ENCODE data around the gene GLOD5. TPM values are rescaled to one million over a fixed set of nuclear protein-coding genes. Genes with fewer than 3 reads are reported as not detected.

GLOD5 gene
- total RNA-seq, 1 experiment from 2014 or later = not detected

DNA sequence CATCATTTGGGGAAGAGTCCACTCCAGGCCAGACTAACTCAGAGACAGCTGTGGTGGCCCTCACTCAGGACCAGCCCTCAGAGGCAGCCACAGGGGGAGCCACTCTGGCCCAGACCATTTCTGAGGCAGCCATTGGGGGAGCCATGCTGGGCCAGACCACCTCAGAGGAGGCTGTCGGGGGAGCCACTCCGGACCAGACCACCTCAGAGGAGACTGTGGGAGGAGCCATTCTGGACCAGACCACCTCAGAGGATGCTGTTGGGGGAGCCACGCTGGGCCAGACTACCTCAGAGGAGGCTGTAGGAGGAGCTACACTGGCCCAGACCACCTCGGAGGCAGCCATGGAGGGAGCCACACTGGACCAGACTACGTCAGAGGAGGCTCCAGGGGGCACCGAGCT, 61.5 kb downstream of the GLOD5 start:
- H3K27ac ChIP-seq (ENCODE audit: insufficient read length, low read depth, low read length) = no peak overlapping the region
- no peaks in the 10 kb centered on the region for H3K79me1 ChIP-seq (ENCODE audit: insufficient read depth, low read depth, low read length, poor library complexity, severe bottlenecking)
- WGBS (ENCODE audit: extremely low coverage, insufficient read length, low lambda C conversion rate) = no CpG with 5 or more reads among the region's 6 CpGs
- H3K9me3 ChIP-seq (ENCODE audit: control insufficient read depth, low read depth, low read length) = peaks cover 20% of the 10 kb centered on the region
- no peak overlapping the region for H3K14ac ChIP-seq (ENCODE audit: insufficient read depth, low read length)
- H3K18ac ChIP-seq (ENCODE audit: insufficient read length, low read depth, low read length) = no peak overlapping the region
- Mint-ChIP-seq H3K36me3 (ENCODE audit: insufficient read depth in 1 of 3, low read depth in 3 of 3) (peaks cover 32 to 68% (median 53%) of the 10 kb centered on the region in 3 experiments), H3K9me3 (peaks cover 62 to 82% of the 10 kb centered on the region in 2 experiments), H3K4me3 (no peak overlapping the region), H3K27me3 (ENCODE audit: low read depth) (peaks cover 1% of the 10 kb centered on the region), H3K27ac (no peak overlapping the region), H3K4me1 (peaks cover 0 to 6% of the 10 kb centered on the region in 2 experiments; a peak in 3 of 4 replicates)
- H3K27me3 ChIP-seq (ENCODE audit: insufficient read depth, low read length) = no peaks in the 10 kb centered on the region
- no peak overlapping the region for H2BK5ac ChIP-seq (ENCODE audit: insufficient read length, low read length)
- H3K4ac ChIP-seq (ENCODE audit: low read depth, low read length) = no peak overlapping the region
- no peaks in the 10 kb centered on the region for H3K4me1 ChIP-seq (ENCODE audit: insufficient read depth, low read length)
- H3K79me2 ChIP-seq (ENCODE audit: insufficient read depth, low read length) = no peaks in the 10 kb centered on the region
- H4K20me1 ChIP-seq (ENCODE audit: control insufficient read depth, insufficient read depth, insufficient read length) = no peaks in the 10 kb centered on the region
- H2AK5ac ChIP-seq (ENCODE audit: insufficient read length, low read length) = no peak overlapping the region
- no peak overlapping the region for H4K8ac ChIP-seq (replicated peaks; ENCODE audit: insufficient read length, low read depth, low read length)
- H4K91ac ChIP-seq (ENCODE audit: insufficient read length, low read depth, low read length) = no peak overlapping the region
- H3K56ac ChIP-seq (ENCODE audit: insufficient read length, low read depth, low read length) = no peak overlapping the region
- H2BK15ac ChIP-seq (ENCODE audit: low read depth, low read length) = no peak overlapping the region
- H3K23ac ChIP-seq (ENCODE audit: insufficient read length, low read depth, low read length) = no peak overlapping the region
- H2BK20ac ChIP-seq (ENCODE audit: low read depth, low read length, poor library complexity, severe bottlenecking) = no peak overlapping the region
- no peak overlapping the region for H2BK12ac ChIP-seq (ENCODE audit: insufficient read length, low read depth, low read length)
- no peaks in the 10 kb centered on the region for H3K23me2 ChIP-seq (ENCODE audit: insufficient read length, low read depth, low read length, poor library complexity, severe bottlenecking)
- no peak overlapping the region for H2BK120ac ChIP-seq (ENCODE audit: low read depth, low read length, poor library complexity, severe bottlenecking)
- H3T11ph ChIP-seq (ENCODE audit: low read length) = no peak overlapping the region
- no peak overlapping the region for H2AFZ ChIP-seq (ENCODE audit: low read length)
- H4K5ac ChIP-seq (ENCODE audit: insufficient read length, low read depth, low read length) = no peak overlapping the region
- no peak for DNase-seq
- TF ChIP-seq, protein P1, sequence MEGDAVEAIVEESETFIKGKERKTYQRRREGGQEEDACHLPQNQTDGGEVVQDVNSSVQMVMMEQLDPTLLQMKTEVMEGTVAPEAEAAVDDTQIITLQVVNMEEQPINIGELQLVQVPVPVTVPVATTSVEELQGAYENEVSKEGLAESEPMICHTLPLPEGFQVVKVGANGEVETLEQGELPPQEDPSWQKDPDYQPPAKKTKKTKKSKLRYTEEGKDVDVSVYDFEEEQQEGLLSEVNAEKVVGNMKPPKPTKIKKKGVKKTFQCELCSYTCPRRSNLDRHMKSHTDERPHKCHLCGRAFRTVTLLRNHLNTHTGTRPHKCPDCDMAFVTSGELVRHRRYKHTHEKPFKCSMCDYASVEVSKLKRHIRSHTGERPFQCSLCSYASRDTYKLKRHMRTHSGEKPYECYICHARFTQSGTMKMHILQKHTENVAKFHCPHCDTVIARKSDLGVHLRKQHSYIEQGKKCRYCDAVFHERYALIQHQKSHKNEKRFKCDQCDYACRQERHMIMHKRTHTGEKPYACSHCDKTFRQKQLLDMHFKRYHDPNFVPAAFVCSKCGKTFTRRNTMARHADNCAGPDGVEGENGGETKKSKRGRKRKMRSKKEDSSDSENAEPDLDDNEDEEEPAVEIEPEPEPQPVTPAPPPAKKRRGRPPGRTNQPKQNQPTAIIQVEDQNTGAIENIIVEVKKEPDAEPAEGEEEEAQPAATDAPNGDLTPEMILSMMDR (conservative IDR thresholded peaks at IDR 0.05) = no peak
- no peak overlapping the region for H3K4me2 ChIP-seq (ENCODE audit: insufficient read depth, insufficient read length, low read length)
- no peak overlapping the region for H3K9ac ChIP-seq (ENCODE audit: extremely low read depth, insufficient read length, low read length)

Other genes starting within 250 kb of the GLOD5 start
- gene EBP, start 239.9 kb upstream of the GLOD5 start, total RNA-seq (2021) = 117 and 124 TPM in 2 replicates
- gene TBC1D25, start 222.0 kb upstream of the GLOD5 start, total RNA-seq (2021) = 9.6 and 10.2 TPM in 2 replicates
- gene RBM3, start 187.3 kb upstream of the GLOD5 start, total RNA-seq (2021) = 259 and 264 TPM in 2 replicates
- gene WDR13, start 164.3 kb upstream of the GLOD5 start, total RNA-seq (2021) = 29.4 and 30.0 TPM in 2 replicates
- 0.24 and 0.61 TPM in 2 replicates for gene WAS, start 77.9 kb upstream of the GLOD5 start, total RNA-seq (2021)
- 16.2 and 17.4 TPM in 2 replicates for gene SUV39H1, start 65.0 kb upstream of the GLOD5 start, total RNA-seq (2021)
- gene GATA1, start 24.8 kb downstream of the GLOD5 start, total RNA-seq (2021) = not detected in 2 replicates
- 52.8 and 57.9 TPM in 2 replicates for gene HDAC6, start 40.3 kb downstream of the GLOD5 start, total RNA-seq (2021)
- gene ERAS, start 64.8 kb downstream of the GLOD5 start, total RNA-seq (2021) = 0.18 TPM in 1 of 2 replicates, not detected in the other
- gene PCSK1N, start 73.9 kb downstream of the GLOD5 start, total RNA-seq (2021) = 3.9 and 4.0 TPM in 2 replicates
- gene TIMM17B, start 136.0 kb downstream of the GLOD5 start, total RNA-seq (2021) = 89.0 and 89.7 TPM in 2 replicates
- 87.5 and 87.9 TPM in 2 replicates for gene PQBP1, start 136.2 kb downstream of the GLOD5 start, total RNA-seq (2021)
- 29.1 and 32.9 TPM in 2 replicates for gene SLC35A2, start 149.9 kb downstream of the GLOD5 start, total RNA-seq (2021)
- 154 and 163 TPM in 2 replicates for gene PIM2, start 157.3 kb downstream of the GLOD5 start, total RNA-seq (2021)
- gene OTUD5, start 195.9 kb downstream of the GLOD5 start, total RNA-seq (2021) = 62.5 and 62.6 TPM in 2 replicates
- gene KCND1, start 210.1 kb downstream of the GLOD5 start, total RNA-seq (2021) = 5.7 and 7.0 TPM in 2 replicates
- gene GRIPAP1, start 240.5 kb downstream of the GLOD5 start, total RNA-seq (2021) = 70.1 and 71.8 TPM in 2 replicates

Data from H9 (cell line).